ENCODE measurements around the gene FOXD4L3.
"Not testable (repeated sequence)": the region's sequence is repeated elsewhere in the genome, so short reads cannot be mapped to it uniquely, and the experiment has no call there.

The FOXD4L3 gene

DNA sequence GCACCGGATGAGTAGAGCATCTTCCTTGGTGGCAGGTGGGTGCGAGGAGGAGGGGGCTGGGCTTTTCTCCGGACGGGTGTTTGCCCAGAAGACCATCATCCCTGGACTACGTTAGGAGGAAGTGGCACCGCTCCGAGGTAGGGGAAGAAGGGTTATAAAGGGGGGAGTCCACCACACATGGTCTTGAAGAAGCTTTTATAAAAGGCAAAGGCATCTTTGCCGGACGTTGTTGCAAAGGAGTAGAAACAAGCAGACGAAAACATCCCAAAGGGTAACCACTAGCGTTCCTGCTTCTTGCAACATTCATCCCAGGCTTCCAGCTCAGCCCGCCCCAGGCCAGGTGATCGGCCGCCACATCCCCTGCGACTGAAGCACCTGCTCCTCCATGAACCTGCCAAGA lies at the start of gene FOXD4L3:
FOXD4L3 (plus strand) TSS at position 301 of the 400 bp plus-strand sequence; CDS start at position 386, 85 bp downstream.
- not testable (repeated sequence) for DNase-seq

DNA sequence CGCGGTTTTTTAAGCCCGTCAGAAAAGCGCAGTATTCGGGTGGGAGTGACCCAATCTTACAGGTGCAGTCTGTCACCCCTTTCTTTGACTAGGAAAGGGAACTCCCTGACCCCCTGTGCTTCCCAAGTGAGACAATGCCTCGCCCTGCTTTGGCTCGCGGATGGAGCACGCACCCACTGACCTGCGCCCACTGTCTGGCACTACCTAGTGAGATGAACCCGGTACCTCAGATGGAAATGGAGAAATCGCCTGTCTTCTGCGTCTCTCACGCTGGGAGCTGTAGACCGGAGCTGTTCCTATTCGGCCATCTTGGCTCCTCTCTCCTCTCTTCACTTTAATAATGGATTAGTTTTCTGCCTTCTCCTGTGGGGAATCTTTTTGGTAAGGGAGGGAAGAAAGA lies 21.6 kb upstream of the FOXD4L3 start:
- DNase-seq = not testable (repeated sequence)

DNA sequence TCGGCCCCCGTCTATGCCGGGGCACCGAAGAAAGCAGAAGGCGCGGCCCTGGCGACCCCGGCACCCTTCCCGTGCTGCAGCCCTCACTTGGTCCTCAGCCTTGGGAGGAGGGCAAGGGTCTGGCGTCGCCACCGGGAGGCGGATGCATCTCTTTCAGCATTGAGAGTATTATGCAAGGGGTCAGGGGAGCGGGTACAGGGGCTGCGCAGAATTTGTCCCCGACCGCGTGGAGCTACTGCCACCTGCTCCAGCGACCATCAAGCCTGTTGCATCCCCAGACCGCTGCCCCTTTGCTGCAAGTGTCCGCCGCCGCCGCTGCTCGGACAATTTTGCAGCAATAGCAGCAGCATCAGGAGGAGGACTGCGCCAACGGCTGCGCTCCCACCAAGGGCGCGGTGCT lies 1.1 kb downstream of the FOXD4L3 start:
- not testable (repeated sequence) for DNase-seq

DNA sequence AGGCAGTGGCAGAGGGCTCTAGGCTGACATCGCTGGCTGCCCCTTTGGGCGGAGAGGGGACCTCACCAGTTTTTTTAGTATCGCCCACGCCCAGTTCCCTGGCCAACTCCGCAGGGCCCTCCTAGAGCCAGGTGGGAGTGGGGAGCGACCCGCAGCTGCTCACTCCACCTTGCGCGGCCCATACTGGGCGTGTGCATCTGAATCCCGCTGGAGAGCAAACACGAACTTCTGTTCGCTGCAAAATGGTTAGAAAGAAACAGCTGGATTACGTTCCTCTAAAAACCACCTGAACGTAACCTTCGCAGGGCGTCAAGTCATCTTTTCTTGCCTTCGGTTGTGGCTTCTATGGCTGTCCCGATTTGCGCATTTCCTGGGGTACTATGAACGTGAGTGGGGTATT lies 1.5 kb downstream of the FOXD4L3 start:
- DNase-seq = not testable (repeated sequence)

DNA sequence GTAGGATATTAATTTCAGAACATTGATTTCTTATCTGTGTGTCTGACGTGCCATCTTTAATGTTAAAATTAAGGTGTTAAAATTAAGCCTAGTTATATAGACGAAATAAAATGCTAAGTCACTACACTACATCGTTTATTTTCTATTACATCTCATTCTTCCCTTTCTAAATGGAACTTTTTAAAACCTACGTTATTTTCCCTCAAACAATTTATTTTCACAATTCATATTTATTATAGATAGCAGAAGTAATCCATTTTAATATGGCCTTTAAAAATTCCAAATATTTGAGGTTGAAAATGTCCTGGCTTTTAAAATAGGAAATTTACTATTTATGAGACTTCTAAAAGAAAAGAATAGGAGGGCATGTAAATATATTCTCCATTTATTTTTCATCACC lies 2.1 kb downstream of the FOXD4L3 start:
- not testable (repeated sequence) for DNase-seq

DNA sequence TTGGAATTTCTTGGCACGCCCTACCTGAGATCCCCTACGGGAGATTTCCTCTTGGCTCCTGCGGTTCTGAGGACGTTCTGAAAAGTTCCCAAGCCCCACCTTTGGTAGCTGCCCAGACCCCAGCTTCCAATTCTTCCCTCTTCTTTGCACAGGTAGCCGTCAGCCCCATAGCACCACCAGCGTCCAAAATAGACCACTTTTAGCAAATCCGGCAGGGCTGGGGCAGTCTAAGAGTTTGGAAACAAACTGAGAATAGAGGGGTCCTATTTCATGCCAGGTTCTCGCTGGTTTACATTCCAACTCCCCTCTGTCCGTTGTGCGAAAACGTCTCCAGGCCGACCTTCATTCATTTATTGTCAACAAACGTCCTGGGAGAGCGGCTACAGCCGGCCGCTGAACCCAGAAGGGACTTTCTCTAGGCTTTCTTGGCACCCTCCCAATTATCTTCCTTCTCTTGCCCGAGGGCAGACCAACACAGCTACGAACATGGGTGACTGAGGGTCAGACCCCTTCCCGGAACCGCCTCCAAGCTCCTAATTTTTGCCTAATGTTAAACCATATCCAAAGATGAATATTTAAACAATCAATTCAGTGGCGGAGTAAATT lies 3.1 kb downstream of the FOXD4L3 start:
- DNase-seq = not testable (repeated sequence)

DNA sequence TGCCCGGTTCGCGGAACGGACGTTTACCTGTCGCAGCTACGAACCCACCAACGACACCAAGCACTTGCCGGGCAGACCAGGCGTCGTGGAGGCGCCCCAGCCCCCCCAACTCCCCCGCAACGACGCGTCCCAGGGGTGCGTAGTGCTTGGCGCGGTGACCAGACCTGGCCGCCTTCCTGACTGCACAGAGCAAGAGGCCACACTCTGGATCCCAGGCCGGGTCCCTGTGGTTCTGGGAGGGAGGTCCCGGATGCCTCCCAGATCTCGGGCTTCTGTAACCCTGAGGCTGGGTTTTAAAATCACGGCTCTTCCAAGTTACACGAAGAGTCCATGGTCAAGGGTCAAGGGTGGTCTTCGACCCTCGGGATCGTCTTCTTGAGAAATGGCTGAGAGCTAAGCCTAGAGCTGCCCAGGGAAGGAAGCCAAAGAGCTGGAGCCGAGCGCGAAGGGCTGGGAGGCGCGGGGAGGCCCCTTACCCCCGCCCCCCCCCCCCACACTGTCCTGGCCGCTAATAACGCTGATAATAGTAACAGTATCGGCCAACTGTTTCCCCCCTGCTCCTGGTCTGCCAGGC lies 3.8 kb downstream of the FOXD4L3 start:
- DNase-seq = not testable (repeated sequence)

DNA sequence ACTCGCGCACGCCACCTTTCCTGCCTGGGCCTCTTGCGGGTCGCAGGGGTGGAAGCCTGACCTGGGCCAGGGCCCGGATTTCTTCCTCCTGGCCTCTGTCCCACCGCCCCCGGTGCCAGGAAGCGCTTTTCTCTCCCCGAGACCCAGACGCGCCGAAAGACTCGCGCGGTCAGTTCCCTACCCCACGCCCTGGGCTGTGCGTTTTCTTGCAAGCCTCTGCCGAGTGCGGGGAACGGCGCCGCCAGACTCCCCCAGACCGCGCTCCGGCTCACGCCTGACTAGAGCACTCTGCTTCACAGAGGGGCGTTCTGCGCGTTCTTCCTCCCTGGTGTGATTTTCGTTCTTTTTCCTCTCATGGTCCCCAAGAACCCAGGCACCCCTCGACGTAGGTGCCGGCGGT lies 4.5 kb downstream of the FOXD4L3 start:
- not testable (repeated sequence) for DNase-seq

DNA sequence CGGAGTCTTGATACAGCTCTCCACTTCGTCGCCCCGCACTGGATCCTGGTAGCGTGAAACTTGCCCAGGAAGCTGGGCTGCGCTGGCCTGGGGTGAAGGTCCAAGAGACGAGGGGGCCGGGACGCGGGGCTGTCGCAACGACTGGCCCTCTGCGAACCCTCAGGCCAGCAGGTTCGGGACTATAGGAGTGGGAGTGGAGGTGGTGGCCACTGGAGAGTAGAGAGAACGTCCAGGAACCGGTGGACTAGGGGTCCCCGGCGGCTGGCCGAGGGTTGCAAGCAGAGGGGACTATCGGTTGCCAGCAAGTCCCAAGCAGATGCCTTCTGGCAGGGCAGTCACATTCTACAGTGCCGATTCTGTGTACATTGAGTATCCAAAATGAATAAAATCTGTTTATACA lies 5.0 kb downstream of the FOXD4L3 start:
- not testable (repeated sequence) for DNase-seq

DNA sequence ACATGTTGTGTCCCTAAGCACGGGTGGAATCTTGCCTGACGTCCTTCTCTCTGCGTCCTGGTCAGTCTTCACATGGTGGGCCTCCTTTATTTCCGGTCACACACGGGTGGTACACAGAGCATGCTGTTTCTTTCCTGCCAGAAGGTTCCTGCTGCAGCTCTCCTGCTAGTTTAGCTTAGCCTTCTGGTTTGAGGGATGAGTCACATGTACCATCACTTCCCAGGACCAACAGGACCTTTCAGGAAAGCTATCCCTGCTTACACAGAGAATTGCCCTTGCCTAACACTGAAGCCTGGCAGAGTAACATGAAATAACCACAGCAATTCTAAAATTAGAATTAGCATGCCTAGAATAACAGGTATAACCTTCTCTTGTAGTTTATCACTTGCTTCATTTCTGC lies 8.5 kb downstream of the FOXD4L3 start:
- not testable (repeated sequence) for DNase-seq

DNA sequence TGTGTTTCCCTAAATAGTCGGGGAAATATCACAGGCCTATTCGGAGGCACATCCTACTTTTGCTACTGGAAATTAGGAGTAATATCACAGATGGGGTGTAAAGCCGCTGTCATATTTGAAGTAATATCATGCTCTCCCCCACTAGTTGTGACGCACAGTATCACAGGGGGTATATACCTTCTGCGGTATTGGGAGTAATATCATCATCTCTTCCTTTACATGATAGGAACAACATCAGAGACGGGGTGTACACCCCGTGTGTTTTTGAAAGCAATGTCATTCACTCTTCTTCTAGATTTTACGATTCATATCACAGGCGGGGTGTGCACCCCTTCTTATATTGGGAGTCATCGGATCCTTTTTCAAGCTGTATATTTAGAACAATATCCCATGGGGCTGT lies 15.5 kb downstream of the FOXD4L3 start:
- DNase-seq = not testable (repeated sequence)

DNA sequence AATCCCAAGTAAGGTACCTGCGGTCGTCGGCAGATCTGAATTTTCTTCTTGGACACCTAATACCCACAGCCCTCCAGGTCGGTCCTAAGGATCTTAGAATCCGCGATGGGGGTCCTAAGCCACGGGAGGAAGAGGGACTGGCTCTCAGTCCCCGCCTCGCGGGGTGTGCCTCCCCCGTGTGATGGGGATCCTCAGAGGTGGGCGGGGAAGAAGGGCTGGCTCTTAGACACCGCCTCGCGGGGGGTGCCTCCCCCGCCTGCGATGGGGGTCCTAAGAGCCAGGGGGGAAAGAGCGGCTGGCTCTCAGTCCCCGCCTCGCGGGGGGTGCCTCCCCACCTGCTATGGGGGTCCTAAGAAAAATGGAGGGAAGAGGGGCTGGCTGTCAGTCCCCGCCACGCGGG lies 21.1 kb downstream of the FOXD4L3 start:
- not testable (repeated sequence) for DNase-seq

DNA sequence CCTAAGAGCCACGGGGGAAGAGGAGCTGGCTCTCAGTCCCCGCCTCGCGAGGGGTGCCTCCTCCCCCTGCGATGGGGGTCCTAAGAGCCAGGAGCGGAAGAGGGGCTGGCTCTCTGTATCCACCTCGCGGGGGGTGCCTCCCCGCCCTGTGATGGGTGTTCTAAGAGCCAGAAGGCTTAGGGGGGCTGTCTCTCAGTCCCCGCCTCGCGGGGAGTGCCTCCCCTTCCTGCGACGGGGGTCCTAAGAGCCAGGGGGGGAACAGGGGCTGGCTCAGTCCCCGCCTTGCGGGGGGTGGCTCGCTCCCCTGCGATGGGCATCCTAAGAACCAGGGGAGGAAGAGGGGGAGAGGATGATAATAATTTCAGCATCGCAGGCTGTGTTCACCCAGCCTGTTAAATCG lies 21.9 kb downstream of the FOXD4L3 start:
- not testable (repeated sequence) for DNase-seq

DNA sequence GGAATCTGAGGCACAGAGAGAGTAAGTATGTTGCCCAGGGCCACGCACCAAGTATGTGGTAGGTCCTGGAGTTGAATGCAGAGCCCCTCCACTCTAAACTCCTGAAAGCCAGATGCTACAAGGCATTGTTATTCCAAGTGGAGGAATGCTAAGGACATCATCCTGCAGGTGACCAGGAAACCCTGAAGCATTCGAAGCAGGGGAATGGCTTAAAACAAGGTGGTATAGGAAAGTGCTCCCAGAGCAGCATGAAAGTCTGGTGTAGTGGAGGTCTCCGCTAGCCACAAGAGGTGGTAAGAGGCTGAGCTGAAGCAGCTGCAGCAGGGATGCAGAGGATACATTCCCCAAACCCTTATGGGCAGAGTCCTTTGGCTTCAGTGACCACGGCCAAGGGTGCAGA lies 26.4 kb downstream of the FOXD4L3 start:
- DNase-seq = not testable (repeated sequence)

DNA sequence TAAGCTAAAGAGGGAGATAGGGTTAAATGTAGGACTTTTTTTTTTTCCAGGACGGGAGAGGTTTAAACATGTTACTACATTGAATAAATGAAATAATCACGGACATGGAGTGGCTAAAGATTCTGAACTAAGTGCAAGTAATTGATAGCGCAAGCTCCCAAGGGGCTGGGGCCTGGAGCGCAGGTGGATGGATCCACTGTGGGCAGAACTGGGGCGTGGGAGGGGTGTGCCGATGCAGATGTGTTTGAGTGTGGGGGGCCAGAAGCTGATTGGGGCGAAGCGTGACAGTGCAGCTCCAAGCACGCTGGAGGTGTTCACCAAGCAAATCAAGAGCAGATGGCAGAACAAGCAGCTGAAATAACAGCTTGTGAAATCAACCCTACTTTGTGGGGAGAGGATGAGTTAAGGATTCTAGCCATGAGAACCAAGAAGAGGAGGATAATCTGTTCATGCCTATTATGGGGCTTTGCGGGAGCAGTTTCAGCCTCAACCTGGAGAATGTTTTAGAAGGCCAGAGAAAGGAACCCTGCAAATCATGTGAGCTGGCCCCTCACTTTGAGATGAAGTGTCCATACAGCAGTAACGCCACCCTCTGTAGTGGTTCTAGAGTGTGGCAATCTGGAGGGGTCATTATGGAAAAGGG lies 28.0 kb downstream of the FOXD4L3 start:
- not testable (repeated sequence) for DNase-seq

DNA sequence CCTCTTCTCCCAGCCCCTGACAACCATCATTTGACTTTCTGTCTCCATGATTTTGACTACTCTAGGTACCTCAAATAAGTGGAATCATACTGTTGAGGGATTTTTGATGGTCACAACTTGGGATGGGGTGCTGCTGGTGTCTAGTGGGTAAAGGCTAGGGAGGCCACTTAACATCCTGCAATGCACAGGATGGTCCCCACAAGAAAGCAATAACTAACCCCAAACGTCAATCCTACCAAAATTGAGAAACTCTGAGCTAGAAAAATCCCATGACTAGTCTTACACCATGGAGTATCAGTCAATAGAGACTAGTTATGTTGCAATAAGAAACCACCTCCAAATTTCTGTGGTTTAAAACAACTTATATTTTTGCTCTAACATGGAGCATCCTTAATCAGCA lies 29.5 kb downstream of the FOXD4L3 start:
- not testable (repeated sequence) for DNase-seq

DNA sequence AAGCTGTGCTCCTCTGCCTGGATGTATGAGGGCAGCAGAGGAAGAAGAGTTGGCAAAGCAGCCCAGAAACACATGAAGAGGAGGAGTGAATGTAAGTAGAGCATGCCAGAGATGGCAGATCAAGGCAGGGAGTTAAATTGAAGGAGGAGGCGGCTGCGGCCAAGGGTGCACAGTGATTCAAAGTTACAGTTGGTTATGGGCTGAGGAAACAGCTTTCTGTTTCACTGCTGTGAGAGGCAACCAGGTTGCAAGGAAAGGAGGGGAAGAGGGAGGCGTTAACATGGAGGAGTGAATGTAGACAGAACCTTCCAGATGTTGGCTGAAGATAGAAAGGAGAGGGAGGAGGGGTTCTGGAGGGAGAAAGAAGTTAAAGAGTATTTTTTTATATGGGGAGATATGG lies 33.3 kb downstream of the FOXD4L3 start:
- not testable (repeated sequence) for DNase-seq

DNA sequence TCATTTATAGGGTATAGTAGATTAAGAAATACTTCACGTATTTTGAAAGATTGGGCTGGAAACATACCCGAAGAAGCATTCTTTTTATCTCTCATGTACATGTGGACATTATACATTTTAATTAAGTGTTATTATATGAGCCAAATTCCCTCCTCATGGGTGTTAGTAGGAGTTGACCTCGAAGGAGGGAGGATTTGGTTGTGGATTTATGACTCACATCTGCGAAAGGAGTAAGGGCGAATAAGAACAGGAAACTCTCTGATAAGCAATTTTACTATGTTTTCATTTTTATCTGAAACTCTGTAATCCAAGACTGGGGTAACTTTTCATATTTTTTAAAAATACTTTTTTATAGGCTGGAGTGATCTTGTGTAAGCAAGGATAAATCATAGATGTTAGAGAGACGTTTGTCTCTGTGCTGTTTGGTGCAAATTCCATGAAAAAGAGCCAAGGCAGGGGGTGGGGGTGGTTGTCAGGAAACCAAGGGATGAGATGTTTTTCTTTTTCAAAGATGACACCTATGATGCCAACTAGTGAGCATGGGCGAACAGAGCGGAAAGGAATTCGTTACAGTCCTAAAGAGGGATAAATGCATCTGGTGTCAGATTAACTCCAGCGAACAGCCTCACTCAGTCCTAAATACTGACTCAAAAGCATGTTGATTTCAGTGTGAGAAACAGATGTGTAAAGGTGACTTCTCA lies 34.1 kb downstream of the FOXD4L3 start:
- DNase-seq = not testable (repeated sequence)

DNA sequence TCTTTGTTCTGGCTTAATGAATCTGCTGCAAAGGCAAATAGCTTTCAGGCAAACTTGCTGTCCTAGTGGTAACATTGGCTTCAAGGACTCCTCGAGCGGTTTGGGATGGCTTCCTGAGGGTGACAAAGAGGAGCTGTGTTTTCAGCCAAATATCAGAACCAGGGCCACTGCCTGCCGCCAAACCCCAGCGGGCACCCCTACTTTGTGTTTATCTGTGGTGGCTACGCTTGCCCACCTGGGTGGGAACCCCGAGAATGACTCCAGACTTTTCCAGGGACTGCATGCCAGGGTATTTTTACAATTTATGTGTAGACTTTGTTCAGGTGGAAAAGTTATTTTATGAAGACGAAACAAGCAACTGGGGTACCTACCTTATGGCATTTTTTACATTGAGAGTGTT lies 35.3 kb downstream of the FOXD4L3 start:
- not testable (repeated sequence) for DNase-seq

DNA sequence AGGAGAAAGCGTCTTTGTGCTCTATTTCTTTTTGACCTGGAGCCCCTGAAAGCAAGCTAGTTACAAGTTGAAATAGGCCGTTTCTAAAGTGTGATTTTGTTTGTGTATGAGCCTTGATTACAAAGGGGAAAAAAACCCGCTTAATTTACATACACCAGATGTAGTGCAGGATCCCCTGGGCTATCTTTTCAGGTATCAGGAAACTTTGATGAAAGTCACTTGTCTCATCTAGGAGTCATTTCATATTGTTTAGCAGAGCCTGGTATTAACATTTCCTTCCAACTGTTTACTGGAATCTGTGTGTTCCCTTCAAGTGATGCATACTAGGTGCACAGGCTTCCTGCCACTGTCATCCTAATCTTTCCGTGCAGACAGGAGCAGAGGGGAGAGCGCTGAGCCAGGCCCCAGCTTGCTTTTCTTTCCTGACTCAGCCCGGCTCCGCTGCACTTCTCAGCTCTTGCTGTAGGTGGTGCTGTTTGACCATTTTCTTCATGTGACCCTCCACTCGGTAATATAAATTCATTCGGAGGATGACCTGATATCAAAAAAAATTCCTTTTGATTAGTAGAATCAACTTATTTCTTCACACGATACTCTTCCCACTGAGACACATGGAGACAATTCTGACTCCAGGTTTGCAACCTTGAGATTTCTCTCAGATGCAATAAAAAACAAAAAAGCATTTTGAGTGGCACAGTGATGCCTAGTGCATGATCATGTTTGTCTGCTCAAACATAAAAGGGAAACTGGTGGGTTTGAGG lies 39.8 kb downstream of the FOXD4L3 start:
- not testable (repeated sequence) for DNase-seq

DNA sequence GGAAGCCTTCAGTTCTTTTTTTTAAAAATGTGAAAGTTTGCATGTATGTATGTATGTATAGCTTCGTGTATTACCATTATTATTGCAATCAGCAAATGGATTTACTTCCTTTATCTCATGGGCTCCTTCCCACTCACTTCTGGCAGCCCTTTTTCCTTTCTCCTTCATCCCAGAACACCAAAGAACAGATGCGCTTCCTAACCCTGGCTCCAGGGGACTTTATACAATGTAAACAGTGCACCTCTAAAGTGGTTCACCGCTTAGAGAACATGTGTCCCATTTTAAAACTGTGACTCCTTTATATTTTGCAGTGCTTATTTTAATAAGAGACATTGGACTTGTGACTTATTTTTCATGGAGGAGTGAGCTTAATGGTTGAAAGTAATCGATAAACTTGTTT lies 40.6 kb downstream of the FOXD4L3 start:
- not testable (repeated sequence) for DNase-seq

DNA sequence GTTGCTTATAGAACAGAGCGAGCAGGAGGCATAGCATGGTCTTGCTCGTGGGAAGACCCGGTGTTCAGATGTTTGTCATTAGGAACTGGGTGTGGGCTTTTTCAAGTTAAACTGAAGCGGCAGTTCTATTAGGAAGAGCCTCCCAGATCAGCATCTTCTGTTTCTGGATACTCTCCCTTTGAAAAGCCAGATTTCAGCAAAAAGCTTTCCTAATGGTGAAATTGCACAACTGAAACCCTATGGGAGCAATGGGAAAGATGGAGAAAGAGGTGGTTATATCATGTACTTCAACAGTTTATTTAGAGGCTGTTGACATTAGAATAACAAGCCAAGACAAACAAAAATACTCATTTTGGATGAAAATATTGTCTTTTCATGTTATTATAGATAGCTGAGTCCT lies 41.3 kb downstream of the FOXD4L3 start:
- DNase-seq = not testable (repeated sequence)

DNA sequence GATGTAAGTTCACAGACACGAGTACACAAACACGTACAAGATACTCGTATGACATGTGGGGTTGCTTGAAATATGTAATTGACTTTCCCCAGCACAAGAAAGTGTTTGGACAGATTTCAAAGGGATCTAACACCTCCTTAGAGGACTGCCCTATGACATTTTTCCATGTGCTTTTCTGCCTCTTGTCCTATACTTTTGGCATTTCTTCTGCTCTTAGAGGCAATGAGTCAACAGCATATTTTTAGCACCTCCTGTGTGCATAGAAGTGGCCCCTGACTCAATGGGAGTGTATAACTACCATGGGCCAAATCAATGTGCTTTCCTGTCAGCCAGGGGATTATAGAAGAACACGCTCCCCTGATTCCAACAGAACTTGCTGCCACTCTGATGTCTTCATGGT lies 49.0 kb downstream of the FOXD4L3 start:
- not testable (repeated sequence) for DNase-seq

Data from midbrain (tissue), 1 donor.